SK-N-SH (cell line): ENCODE data around the gene CCDC88B. TPM values are rescaled to one million over a fixed set of nuclear protein-coding genes. Genes with fewer than 3 reads are reported as not detected.

Source experiments
- CTCF ChIA-PET: fragments of 300-600, 350-600 bp; formaldehyde crosslinking; extraction: SDS; loops from one replicate; lab custom pipeline; 2021; lab: Yijun Ruan, JAX
- POLR2A ChIA-PET: fragments of 350-600 bp; sonication (Branson Sonifier 250); formaldehyde crosslinking; extraction: SDS; loops from one replicate; lab custom pipeline; 2020; ENCODE audit warnings: antibody characterized with exemption, inconsistent platforms; lab: Yijun Ruan, JAX
- DNase-seq: peaks from one replicate; pipeline ENCODE4 v3.0.0; 2012
- H2AFZ ChIP-seq: fragments of 200-600 bp; sonication (generic); 2 replicates; pipeline ENCODE4 v1.8.1; 2016; ENCODE audit warnings: antibody characterized with exemption, mild to moderate bottlenecking, low read depth
- H3F3A ChIP-seq: fragments of 200-600 bp; sonication (generic); replicated peaks from 2 replicates; pipeline ENCODE3; 2016; ENCODE audit warnings: antibody characterized with exemption, mild to moderate bottlenecking; ENCODE audit not compliant: insufficient read depth
- H3K27ac ChIP-seq, 2 experiments: fragments of 200-500 bp in 1 of 2; fragments of 200-600 bp in 1 of 2; sonication (Bioruptor generic) in 1 of 2; sonication (generic), shearing (Covaris generic) in 1 of 2; 2 replicates each; pipeline versions ENCODE4 v1.5.1 to v1.6.1; 2014 to 2016; ENCODE audit warnings: low read depth in 2 of 2, inconsistent platforms in 1 of 2, low read length in 1 of 2, mild to moderate bottlenecking in 1 of 2, mixed read lengths in 1 of 2
- H3K27me3 ChIP-seq: fragments of 200-600 bp; sonication (generic), shearing (Covaris generic); 2 replicates; pipeline ENCODE4 v1.6.1; 2016; ENCODE audit warnings: mixed run types; ENCODE audit not compliant: insufficient read depth
- H3K36me3 ChIP-seq, 2 experiments: fragments of 200-500 bp in 1 of 2; fragments of 200-600 bp in 1 of 2; sonication (Bioruptor generic) in 1 of 2; sonication (generic) in 1 of 2; replicated peaks in 1 of 2; 2 replicates each; pipeline versions ENCODE3 to v1.5.1; 2014 to 2016; ENCODE audit warnings: low read length in 1 of 2, mild to moderate bottlenecking in 1 of 2; ENCODE audit not compliant: insufficient read depth in 2 of 2, control insufficient read depth in 1 of 2
- H3K4me1 ChIP-seq, 2 experiments: fragments of 200-500 bp in 1 of 2; fragments of 200-600 bp in 1 of 2; sonication (Bioruptor generic) in 1 of 2; sonication (generic), shearing (Covaris generic) in 1 of 2; 2 replicates each; pipeline versions ENCODE4 v1.5.1 to v1.6.1; 2014 to 2016; ENCODE audit warnings: low read depth in 1 of 2, low read length in 1 of 2, mixed run types in 1 of 2; ENCODE audit not compliant: insufficient read depth in 2 of 2, control insufficient read depth in 1 of 2
- H3K4me2 ChIP-seq: fragments of 200-600 bp; sonication (generic), shearing (Covaris generic); 2 replicates; pipeline ENCODE4 v1.6.1; 2017; ENCODE audit warnings: mixed run types
- H3K4me3 ChIP-seq, 2 experiments: fragments of 200-500 bp in 1 of 2; fragments of 200-600 bp in 1 of 2; sonication (Bioruptor generic) in 1 of 2; sonication (generic), shearing (Covaris generic) in 1 of 2; 2 replicates each; pipeline versions ENCODE4 v1.5.1 to v1.8.1; 2014 to 2016; ENCODE audit warnings: low read depth in 2 of 2, inconsistent platforms in 1 of 2, low read length in 1 of 2, mild to moderate bottlenecking in 1 of 2, mixed read lengths in 1 of 2, moderate library complexity in 1 of 2
- H3K79me2 ChIP-seq: fragments of 200-600 bp; sonication (generic); 2 replicates; pipeline ENCODE4 v1.8.1; 2017; ENCODE audit warnings: mild to moderate bottlenecking; ENCODE audit not compliant: insufficient read depth
- H3K9ac ChIP-seq: fragments of 200-600 bp; sonication (generic); 2 replicates; pipeline ENCODE4 v1.6.1; 2017; ENCODE audit warnings: mixed run types
- H3K9me2 ChIP-seq: fragments of 200-600 bp; sonication (generic); 2 replicates; pipeline ENCODE4 v1.6.1; 2017; ENCODE audit warnings: mixed run types
- H3K9me3 ChIP-seq: fragments of 200-600 bp; sonication (generic); 2 replicates; pipeline ENCODE4 v1.6.1; 2017; ENCODE audit warnings: mixed run types, mild to moderate bottlenecking, moderate library complexity
- H4K20me1 ChIP-seq: fragments of 200-600 bp; sonication (generic); 2 replicates; pipeline ENCODE4 v1.6.1; 2017; ENCODE audit warnings: mild to moderate bottlenecking, mixed run types; ENCODE audit not compliant: insufficient read depth
- CHD2 ChIP-seq: fragments of 150-350 bp; IDR thresholded peaks from 2 replicates; pipeline ENCODE4 v1.6.1; 2018; ENCODE audit warnings: low read length; ENCODE audit not compliant: partially characterized antibody
- EZH2phosphoT487 ChIP-seq: fragments of 200-600 bp; sonication (generic); IDR thresholded peaks from 2 replicates; pipeline ENCODE4 v1.6.1; 2017; ENCODE audit warnings: low read depth, mixed run types, mild to moderate bottlenecking, antibody characterized with exemption, moderate library complexity, borderline replicate concordance
- FOSL2 ChIP-seq: IDR thresholded peaks from 2 replicates; pipeline ENCODE4 v1.4.0; 2012; ENCODE audit warnings: low read depth, mild to moderate bottlenecking, moderate library complexity, borderline replicate concordance
- FOXM1 ChIP-seq: IDR thresholded peaks from 2 replicates; pipeline ENCODE4 v1.4.0; 2012; ENCODE audit warnings: low read depth, mild to moderate bottlenecking
- GABPA ChIP-seq: IDR thresholded peaks from 2 replicates; pipeline ENCODE4 v1.4.0; 2012; ENCODE audit warnings: low read depth, mild to moderate bottlenecking
- IRF3 ChIP-seq: fragments of 150-350 bp; IDR thresholded peaks from 2 replicates; pipeline ENCODE4 v1.6.1; 2016; ENCODE audit warnings: mild to moderate bottlenecking, low read depth, low read length
- JUND ChIP-seq: IDR thresholded peaks from 2 replicates; pipeline ENCODE4 v1.4.0; 2012
- MXI1 ChIP-seq: IDR thresholded peaks from 2 replicates; pipeline ENCODE4 v1.6.1; 2012; ENCODE audit warnings: mild to moderate bottlenecking, low read depth, low read length, improper control_type of control experiment
- RXRA ChIP-seq: IDR thresholded peaks from 2 replicates; pipeline ENCODE4 v1.4.0; 2012; ENCODE audit warnings: low read depth, mild to moderate bottlenecking, borderline replicate concordance
- TCF12 ChIP-seq: IDR thresholded peaks from 2 replicates; pipeline ENCODE4 v1.4.0; 2012
- TEAD4 ChIP-seq: IDR thresholded peaks from 2 replicates; pipeline ENCODE4 v1.4.0; 2012; ENCODE audit warnings: mild to moderate bottlenecking, borderline replicate concordance; ENCODE audit not compliant: insufficient read depth
- YY1 ChIP-seq: IDR thresholded peaks from 2 replicates; pipeline ENCODE4 v1.4.0; 2012; ENCODE audit warnings: low read depth, mild to moderate bottlenecking
- ZBTB33 ChIP-seq: IDR thresholded peaks from 2 replicates; pipeline ENCODE4 v1.4.0; 2012; ENCODE audit warnings: low read depth, borderline replicate concordance
- WGBS: methylation state at CpG from one replicate; pipeline ENCODE4 v1.1.6; 2017; ENCODE audit warnings: low lambda C conversion rate; 5-methylcytosine and 5-hydroxymethylcytosine counted together
- polyA plus RNA-seq, 3 experiments: library from polyadenylated mRNA; depleted of rRNA; stranded (reverse); fragments of >200 nt; gene quantifications; 2 replicates each; pipeline ENCODE4 v1.2.3, GENCODE V29; 2012

CCDC88B gene
- polyA plus RNA-seq, 1 of the 3 experiments (the other 2 are of a cell fraction): 3.4 TPM

- TF ChIP-seq CHD2: no peak
Measured at GRCh38 chr11:64357904-64358535, 18.0 kb downstream of the CCDC88B start (continued).

- H4K20me1 ChIP-seq: 0 out of 2 replicates have a peak, but pooled peaks cover 5% of the 10 kb centered on the region
- peaks cover 31% of the 10 kb centered on the region for H3K79me2 ChIP-seq
- no peaks in the 10 kb centered on the region for H3K9me2 ChIP-seq
- no peaks in the 10 kb centered on the region for H3K27me3 ChIP-seq
- no peaks in the 10 kb centered on the region for H3K9me3 ChIP-seq
- ChIA-PET CTCF (interaction anchor here (1.2 to 1.3 kb wide), 2 partner anchors 33 to 55 kb away, joined by 3 read pairs; no protein-coding TSS in a partner anchor), POLR2A (interaction anchor here (1.0 kb wide), 1 partner anchor 14 kb away, joined by 5 read pairs; no protein-coding TSS in a partner anchor)
- peak overlapping the region; percentile 93 for H3K4me2 ChIP-seq
- TF ChIP-seq ZBTB33 (no peak), IRF3 (no peak), CHD2 (no peak), GABPA (no peak), FOXM1 (no peak), TCF12 (no peak), RXRA (no peak), EZH2phosphoT487 (no peak), JUND (no peak), TEAD4 (no peak), YY1 (no peak), MXI1 (no peak), FOSL2 (no peak)
- no peak for DNase-seq
- WGBS: no CpG with 5 or more reads among the region's 7 CpGs
- H3F3A ChIP-seq: peaks cover 15% of the 10 kb centered on the region
- H3K27ac ChIP-seq: peak overlapping the region; percentile 76 to 82
- peak overlapping the region; percentile 78; the same call in 1 of the 2 replicates for H2AFZ ChIP-seq
- H3K4me3 ChIP-seq: peak overlapping the region; percentile 93
- H3K36me3 ChIP-seq: peaks cover 10 to 28% of the 10 kb centered on the region in 2 experiments
- peak overlapping the region; percentile 88 for H3K9ac ChIP-seq
- peaks cover 22 to 28% of the 10 kb centered on the region in 2 experiments; a peak in 3 of 4 replicates for H3K4me1 ChIP-seq
Measured at GRCh38 chr11:64358536-64358906, 18.5 kb downstream of the CCDC88B start.
